Measurements from ENCODE around the gene KIAA0232.

Gene KIAA0232

DNA sequence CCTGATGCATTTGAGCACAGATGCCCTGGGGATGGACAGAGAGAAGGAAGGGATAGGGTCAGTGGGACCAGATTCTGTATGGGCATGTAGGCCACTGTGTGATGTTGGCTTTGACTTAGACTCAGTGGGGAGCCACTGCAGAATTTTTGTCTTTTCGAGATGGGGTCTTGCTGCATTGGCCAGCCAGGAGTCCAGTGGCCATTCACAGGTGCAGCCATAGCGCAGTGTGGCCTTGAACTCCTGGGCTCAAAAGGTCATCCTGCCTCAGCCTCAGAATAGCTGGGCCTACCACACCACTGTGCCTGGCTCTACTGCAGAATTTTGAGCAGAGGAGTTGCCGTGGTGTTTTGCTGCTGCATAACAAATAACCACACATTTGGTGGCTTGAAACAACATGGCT, 149.9 kb downstream of the KIAA0232 start:
- no peak for TF ChIP-seq YY1 (IDR thresholded peaks at IDR 0.05; ENCODE audit: low read depth)

DNA sequence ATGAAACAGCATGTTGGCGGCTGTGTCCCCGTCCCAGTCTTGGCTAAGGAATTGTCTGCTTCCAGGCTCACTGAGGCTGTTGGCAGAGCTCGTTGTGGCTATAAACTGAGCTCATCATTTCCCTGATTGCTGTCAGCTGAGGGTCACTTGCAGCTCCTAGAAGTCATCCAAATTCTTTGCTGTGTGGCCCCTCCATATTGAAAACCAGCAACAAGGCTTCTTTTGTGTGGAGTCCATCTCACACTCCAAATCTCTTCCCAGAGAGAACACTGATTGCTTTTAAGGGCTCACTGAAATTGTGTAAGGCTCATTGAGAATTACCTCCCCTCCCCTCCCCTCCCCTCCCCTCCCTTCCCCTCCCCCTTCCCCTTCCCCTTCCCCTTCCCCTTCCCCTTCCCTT, 150.4 kb downstream of the KIAA0232 start:
- no peak for TF ChIP-seq TAF1 (IDR thresholded peaks at IDR 0.05; ENCODE audit: low read depth)
- TF ChIP-seq TEAD4 (IDR thresholded peaks at IDR 0.05): no peak
- no peak for TF ChIP-seq NFIC (IDR thresholded peaks at IDR 0.05)
- no peak for TF ChIP-seq EP300 (IDR thresholded peaks at IDR 0.05; ENCODE audit: borderline replicate concordance)
